HG03066 (cell line): ENCODE data around the gene ATP6V1B1.

Experiments
- ATAC-seq: cut with Tn5 transposase; IDR thresholded peaks from one replicate; pipeline ENCODE4 v1.9.1; 2021; ENCODE audit warnings: low read depth; ENCODE audit not compliant: unreplicated experiment

Gene ATP6V1B1

GRCh38 chr2:70962885-70963878 lies 27.5 kb downstream of the ATP6V1B1 start:
- ATAC-seq, result no peak

- ATAC-seq, result no peak
Observed at GRCh38 chr2:70964133-70964532, 28.4 kb downstream of the ATP6V1B1 start.

GRCh38 chr2:70964596-70965386 lies 29.1 kb downstream of the ATP6V1B1 start:
- peak; percentile 81 for ATAC-seq

- ATAC-seq, result no peak
Observed at GRCh38 chr2:70965506-70965905, 29.8 kb downstream of the ATP6V1B1 start.

GRCh38 chr2:70966681-70967080 lies 31.0 kb downstream of the ATP6V1B1 start:
- no peak for ATAC-seq

- ATAC-seq, result no peak
Observed at GRCh38 chr2:70967189-70967588, 31.5 kb downstream of the ATP6V1B1 start.

- no peak for ATAC-seq
Observed at GRCh38 chr2:70974592-70974991, 38.9 kb downstream of the ATP6V1B1 start.

- no peak for ATAC-seq
Observed at GRCh38 chr2:70975237-70975636, 39.5 kb downstream of the ATP6V1B1 start.

- ATAC-seq, result no peak
Observed at GRCh38 chr2:70977605-70978205, 42.0 kb downstream of the ATP6V1B1 start.

- ATAC-seq, result peak; percentile 41
Observed at GRCh38 chr2:70978341-70979179, 42.9 kb downstream of the ATP6V1B1 start, which contains the start of gene ANKRD53. Gene ANKRD53, plus strand, starts transcription at chr2:70978630. Its CDS starts 16 bp downstream, at chr2:70978646.

- no peak for ATAC-seq
Observed at GRCh38 chr2:70979180-70979488, 43.4 kb downstream of the ATP6V1B1 start.

- ATAC-seq, result no peak
Observed at GRCh38 chr2:70979626-70980025, 43.9 kb downstream of the ATP6V1B1 start.

- no peak for ATAC-seq
Observed at GRCh38 chr2:70981421-70981820, 45.7 kb downstream of the ATP6V1B1 start.

GRCh38 chr2:70981866-70982810 lies 46.4 kb downstream of the ATP6V1B1 start:
- no peak for ATAC-seq

GRCh38 chr2:70982971-70983370 lies 47.3 kb downstream of the ATP6V1B1 start:
- ATAC-seq, result no peak

GRCh38 chr2:70983506-70984227 lies 48.0 kb downstream of the ATP6V1B1 start:
- ATAC-seq, result no peak

- ATAC-seq, result no peak
Observed at GRCh38 chr2:70984228-70984575, 48.5 kb downstream of the ATP6V1B1 start.

- peak; percentile 93 for ATAC-seq
Observed at GRCh38 chr2:70984576-70985282, 49.0 kb downstream of the ATP6V1B1 start.
